ENCODE results near the gene ANAPC2. TPM values are rescaled to one million over a fixed set of nuclear protein-coding genes. Genes with fewer than 3 reads are reported as not detected.

Gene ANAPC2
- total RNA-seq, 1 experiment from 2014 or later: 46.0 TPM

GRCh38 chr9:137146527-137146918 lies 41.8 kb downstream of the ANAPC2 start:
- BruUV-seq (replicated peaks): no TSS peak
- CTCF ChIA-PET: no interaction called here
- Histone ChIP-seq H3K4me1 (ENCODE audit: control insufficient read depth, insufficient read depth, low read length) (no peaks in the 10 kb centered on the region), H3K27ac (ENCODE audit: low read length) (no peak overlapping the region), H3K27me3 (ENCODE audit: control insufficient read depth, insufficient read depth, low read length) (no peaks in the 10 kb centered on the region), H3K9me3 (ENCODE audit: control insufficient read depth, insufficient read depth, low read depth, low read length) (no peaks in the 10 kb centered on the region), H3K36me3 (ENCODE audit: control insufficient read depth, insufficient read depth, low read length) (no peaks in the 10 kb centered on the region), H3K4me3 (ENCODE audit: low read depth in 2 of 2, low read length in 2 of 2) (no peak overlapping the region)
- no peak for TF ChIP-seq SIN3A (IDR thresholded peaks at IDR 0.05; ENCODE audit: borderline replicate concordance, insufficient read depth, low read depth, low read length)
- TF ChIP-seq, protein P1, sequence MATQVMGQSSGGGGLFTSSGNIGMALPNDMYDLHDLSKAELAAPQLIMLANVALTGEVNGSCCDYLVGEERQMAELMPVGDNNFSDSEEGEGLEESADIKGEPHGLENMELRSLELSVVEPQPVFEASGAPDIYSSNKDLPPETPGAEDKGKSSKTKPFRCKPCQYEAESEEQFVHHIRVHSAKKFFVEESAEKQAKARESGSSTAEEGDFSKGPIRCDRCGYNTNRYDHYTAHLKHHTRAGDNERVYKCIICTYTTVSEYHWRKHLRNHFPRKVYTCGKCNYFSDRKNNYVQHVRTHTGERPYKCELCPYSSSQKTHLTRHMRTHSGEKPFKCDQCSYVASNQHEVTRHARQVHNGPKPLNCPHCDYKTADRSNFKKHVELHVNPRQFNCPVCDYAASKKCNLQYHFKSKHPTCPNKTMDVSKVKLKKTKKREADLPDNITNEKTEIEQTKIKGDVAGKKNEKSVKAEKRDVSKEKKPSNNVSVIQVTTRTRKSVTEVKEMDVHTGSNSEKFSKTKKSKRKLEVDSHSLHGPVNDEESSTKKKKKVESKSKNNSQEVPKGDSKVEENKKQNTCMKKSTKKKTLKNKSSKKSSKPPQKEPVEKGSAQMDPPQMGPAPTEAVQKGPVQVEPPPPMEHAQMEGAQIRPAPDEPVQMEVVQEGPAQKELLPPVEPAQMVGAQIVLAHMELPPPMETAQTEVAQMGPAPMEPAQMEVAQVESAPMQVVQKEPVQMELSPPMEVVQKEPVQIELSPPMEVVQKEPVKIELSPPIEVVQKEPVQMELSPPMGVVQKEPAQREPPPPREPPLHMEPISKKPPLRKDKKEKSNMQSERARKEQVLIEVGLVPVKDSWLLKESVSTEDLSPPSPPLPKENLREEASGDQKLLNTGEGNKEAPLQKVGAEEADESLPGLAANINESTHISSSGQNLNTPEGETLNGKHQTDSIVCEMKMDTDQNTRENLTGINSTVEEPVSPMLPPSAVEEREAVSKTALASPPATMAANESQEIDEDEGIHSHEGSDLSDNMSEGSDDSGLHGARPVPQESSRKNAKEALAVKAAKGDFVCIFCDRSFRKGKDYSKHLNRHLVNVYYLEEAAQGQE (IDR thresholded peaks at IDR 0.05; ENCODE audit: insufficient read depth in 1 of 2, low read depth in 2 of 2, low read length in 1 of 2): peak; percentile 78 to 80
- DNase-seq (ENCODE audit: low read depth, low spot score) (no peak), ATAC-seq (peak; percentile 51; the same call in 1 of the 2 replicates)
- POLR2A ChIA-PET: no interaction called here
- intact Hi-C loops (cut with micrococcal nuclease; ENCODE audit: unreplicated experiment) (no loop called here), in situ Hi-C loops (cut with HindIII; ENCODE audit: low pct_unique_long_range_greater_than_20kb, low sequenced_read_pairs) (no loop called here)

DNA sequence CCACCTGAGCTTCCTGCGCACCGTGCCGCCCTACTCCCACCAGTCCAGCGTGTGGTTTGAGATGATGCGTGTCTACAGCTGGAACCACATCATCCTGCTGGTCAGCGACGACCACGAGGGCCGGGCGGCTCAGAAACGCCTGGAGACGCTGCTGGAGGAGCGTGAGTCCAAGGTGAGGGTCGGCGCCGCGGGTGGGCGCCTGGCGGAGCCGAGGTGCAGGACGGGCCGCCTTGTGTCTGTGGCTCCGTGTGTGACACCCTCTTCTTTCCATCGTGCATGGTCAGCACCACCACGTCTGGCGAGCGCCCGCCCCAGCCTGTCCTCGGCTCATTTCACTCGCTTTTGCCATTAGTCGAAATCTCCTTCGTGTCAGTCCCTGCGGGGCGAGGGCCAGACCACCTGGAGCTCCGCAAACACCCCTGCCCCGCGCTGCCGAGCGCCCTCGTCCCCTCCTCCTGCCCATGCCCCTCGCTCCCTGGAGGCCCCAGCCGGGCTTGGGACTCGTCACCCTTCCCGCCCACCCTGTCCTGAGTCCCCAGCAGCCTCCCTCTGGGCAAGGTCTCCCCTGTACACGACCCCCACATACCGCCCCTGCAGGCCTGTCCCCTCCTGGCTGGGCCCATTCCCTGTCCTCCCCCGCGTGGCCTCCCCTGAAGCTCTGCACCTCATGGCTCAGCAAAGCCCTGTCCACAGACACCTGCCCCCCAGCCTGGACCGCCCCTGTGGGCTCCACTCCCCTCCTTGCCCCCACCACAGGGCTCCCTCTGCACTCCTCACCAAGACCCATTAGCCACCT lies 42.4 kb downstream of the ANAPC2 start:
- Histone ChIP-seq H3K27me3 (ENCODE audit: control insufficient read depth, insufficient read depth, low read length) (no peaks in the 10 kb centered on the region), H3K4me3 (ENCODE audit: low read depth in 2 of 2, low read length in 2 of 2) (no peak overlapping the region), H3K27ac (ENCODE audit: low read length) (no peak overlapping the region), H3K36me3 (ENCODE audit: control insufficient read depth, insufficient read depth, low read length) (no peaks in the 10 kb centered on the region), H3K9me3 (ENCODE audit: control insufficient read depth, insufficient read depth, low read depth, low read length) (no peaks in the 10 kb centered on the region), H3K4me1 (ENCODE audit: control insufficient read depth, insufficient read depth, low read length) (no peaks in the 10 kb centered on the region)
- POLR2A ChIA-PET: no interaction called here
- BruUV-seq (replicated peaks): no TSS peak
- CTCF ChIA-PET: interaction anchor here (0.9 kb wide), 1 partner anchor 277 kb away, joined by 8 read pairs; the partner anchor contains the start of gene NOXA1
- TF ChIP-seq POLR2AphosphoS5 (IDR thresholded peaks at IDR 0.05; ENCODE audit: low read depth, low read length) (no peak), SIN3A (IDR thresholded peaks at IDR 0.05; ENCODE audit: borderline replicate concordance, insufficient read depth, low read depth, low read length) (no peak), TCF7L2 (IDR thresholded peaks at IDR 0.05; ENCODE audit: low read depth, low read length) (no peak)
- TF ChIP-seq, protein P1 (IDR thresholded peaks at IDR 0.05; ENCODE audit: insufficient read depth in 1 of 2, low read depth in 2 of 2, low read length in 1 of 2): peak; percentile 72 to 81
- TF ChIP-seq, protein P2, sequence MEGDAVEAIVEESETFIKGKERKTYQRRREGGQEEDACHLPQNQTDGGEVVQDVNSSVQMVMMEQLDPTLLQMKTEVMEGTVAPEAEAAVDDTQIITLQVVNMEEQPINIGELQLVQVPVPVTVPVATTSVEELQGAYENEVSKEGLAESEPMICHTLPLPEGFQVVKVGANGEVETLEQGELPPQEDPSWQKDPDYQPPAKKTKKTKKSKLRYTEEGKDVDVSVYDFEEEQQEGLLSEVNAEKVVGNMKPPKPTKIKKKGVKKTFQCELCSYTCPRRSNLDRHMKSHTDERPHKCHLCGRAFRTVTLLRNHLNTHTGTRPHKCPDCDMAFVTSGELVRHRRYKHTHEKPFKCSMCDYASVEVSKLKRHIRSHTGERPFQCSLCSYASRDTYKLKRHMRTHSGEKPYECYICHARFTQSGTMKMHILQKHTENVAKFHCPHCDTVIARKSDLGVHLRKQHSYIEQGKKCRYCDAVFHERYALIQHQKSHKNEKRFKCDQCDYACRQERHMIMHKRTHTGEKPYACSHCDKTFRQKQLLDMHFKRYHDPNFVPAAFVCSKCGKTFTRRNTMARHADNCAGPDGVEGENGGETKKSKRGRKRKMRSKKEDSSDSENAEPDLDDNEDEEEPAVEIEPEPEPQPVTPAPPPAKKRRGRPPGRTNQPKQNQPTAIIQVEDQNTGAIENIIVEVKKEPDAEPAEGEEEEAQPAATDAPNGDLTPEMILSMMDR (IDR thresholded peaks at IDR 0.05): no peak
- intact Hi-C loops (cut with micrococcal nuclease; ENCODE audit: unreplicated experiment) (no loop called here), in situ Hi-C loops (cut with HindIII; ENCODE audit: low pct_unique_long_range_greater_than_20kb, low sequenced_read_pairs) (no loop called here)
- ATAC-seq: peak; percentile 51
- DNase-seq (ENCODE audit: low read depth, low spot score): no peak

All from Panc1 (cell line).